DLD1 (cell line): ENCODE data around the gene CDK4.

ENCODE experiments used
- in situ Hi-C: cut with HindIII; loops from 2 replicates; pipeline ENCODE4 v1.10.0; 2017; ENCODE audit warnings: low sequenced_read_pairs

Gene CDK4

GRCh38 chr12:57772429-57773322 lies 20.6 kb upstream of the CDK4 start, which contains the start of gene EEF1AKMT3:
TSS of gene EEF1AKMT3 (plus strand) at chr12:57772614. CDS start at chr12:57772725, 111 bp downstream.
- in situ Hi-C loops: no loop called here

DNA sequence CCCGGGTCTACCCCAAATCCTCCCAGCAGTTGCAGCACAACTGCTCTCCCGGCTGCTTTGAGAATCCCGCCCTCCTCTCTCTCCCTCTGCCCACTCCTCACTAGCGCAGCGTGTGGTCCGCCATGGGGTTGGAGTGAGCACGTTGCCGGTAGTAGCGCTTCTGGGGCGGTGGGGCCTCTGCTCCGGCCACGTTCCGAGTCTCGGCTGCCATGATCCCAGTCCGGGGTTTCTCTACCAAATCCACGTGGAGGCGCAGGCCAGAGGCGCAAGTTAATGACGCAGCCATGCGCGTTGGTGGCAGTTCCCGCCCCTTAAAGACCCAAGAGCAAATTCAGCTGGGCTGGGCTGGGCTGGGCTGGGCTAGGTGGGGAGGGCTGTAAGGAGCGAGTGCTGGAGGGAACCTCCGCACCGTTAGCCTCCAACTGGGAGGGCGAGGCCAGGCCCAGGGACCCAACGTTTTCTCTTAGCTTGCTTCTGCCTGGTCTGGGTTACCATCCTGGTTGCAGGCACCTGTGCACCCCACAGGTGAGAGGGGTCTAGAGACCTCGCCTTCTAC lies 19.8 kb upstream of the CDK4 start, which contains the start of gene METTL1:
METTL1 (minus strand) TSS at position 233 of the 556 bp plus-strand sequence; CDS start at position 211, 22 bp downstream.
- in situ Hi-C loops: no loop called here

DNA sequence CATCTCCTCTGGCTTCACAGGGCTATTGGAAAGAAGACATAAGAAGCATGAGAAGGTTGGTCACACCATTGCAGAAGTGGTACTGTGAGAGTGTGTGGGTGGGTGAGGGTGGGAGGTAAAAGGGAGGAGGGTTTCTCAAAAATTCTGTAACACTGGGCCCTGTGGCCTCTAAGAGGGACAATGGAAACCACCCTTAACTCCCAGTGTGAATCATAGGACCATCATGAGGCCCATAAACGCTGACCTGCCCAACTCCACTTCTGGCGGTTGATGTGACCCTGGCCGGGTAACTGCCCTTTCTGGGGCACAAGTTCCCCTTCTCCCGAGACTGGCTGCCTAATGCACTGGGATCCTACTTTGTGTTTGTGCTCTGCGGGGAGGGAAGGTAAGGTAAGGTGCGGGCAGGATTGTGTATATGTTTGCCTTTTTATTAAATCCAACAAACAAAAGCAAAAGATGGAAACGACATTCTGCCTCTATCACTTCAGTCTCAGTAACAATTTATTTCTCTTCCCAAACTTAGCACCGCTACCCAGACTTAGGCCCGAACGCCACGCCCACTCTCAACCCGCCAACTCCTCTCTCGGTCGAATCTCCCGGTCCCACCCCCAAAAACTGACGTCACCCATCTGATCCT lies 19.2 kb upstream of the CDK4 start:
- in situ Hi-C loops: no loop called here

DNA sequence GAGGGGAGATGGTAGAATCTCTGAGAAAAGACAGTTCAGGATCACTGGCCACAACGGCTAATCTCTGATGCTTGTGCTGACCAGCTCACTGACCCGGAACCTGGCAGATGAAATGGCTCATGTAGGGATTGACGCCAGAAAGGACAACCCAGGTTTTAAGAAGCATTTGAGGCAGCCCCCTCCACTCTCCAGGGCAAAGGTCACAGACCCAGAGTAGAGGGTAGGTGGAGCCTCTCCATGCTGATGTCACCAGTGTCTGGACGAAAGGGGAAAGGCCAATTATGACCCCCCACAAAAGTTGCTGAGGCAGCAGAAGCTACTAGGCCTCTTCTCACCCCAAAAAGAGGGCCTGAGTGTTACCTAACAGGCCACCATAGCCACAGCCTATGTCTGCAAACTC lies 18.6 kb upstream of the CDK4 start:
- in situ Hi-C loops: no loop called here

DNA sequence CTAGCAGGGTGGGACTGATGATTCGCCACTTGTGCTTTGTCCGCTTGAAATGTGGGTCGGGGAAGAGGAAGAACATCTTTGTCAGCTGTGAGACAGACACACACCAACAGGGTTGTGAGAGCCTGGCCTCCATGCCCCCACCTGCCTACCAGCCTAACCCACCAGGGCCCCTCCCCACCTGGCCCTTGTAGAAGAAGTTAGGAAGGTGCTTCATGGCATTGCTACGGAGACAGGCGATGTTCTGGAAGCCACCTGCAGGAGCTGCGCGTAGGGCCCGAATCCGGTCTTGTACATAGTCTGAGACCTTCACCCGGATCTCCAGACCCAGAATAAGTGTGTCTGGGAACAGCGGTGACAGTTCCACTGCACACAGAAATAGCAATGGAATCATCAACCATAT lies 17.5 kb upstream of the CDK4 start:
- in situ Hi-C loops: no loop called here

DNA sequence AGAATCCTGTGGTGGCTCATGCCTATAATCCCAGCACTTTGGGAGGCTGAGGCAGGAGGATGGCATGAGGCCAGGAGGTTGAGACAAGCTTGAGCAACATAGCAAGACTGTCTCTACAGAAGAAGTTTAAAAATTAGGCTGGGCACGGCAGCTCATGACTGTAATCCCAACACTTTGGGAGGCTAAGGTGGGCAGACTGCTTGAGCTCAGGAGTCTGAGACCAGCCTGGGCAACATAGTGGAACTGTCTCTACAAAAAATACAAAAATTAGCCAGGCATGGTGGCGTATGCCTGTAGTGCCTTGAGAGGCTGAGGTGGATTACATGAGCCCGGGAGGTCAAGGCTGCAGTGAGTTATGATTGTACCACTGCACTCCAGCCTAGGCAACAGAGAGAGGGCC lies 15.8 kb upstream of the CDK4 start:
- in situ Hi-C loops: no loop called here

DNA sequence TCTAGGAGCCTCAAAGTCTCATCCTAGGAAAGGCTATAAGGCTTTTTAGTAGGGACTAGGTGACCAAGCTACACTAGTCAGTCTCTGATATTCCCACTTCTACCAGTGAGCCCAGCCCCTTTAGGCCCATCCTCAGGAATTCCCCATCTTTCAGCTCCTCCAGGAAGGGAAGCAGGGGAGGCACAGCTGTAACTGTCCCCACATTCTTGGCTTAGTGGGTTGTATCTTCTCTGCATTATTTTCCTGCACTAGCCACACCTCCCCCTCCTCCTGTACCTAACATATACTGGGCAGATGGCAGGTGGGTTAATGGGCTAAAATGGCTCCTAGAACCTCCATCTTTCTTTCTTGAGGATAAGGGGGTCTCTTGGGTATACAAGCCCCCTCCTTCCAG lies 15.2 kb upstream of the CDK4 start:
- in situ Hi-C loops: no loop called here

GRCh38 chr12:57766464-57767304 lies 14.6 kb upstream of the CDK4 start, which contains the start of gene CYP27B1:
TSS of gene CYP27B1 (minus strand) at chr12:57767078. CDS start at chr12:57767041, 37 bp downstream.
- in situ Hi-C loops: no loop called here

DNA sequence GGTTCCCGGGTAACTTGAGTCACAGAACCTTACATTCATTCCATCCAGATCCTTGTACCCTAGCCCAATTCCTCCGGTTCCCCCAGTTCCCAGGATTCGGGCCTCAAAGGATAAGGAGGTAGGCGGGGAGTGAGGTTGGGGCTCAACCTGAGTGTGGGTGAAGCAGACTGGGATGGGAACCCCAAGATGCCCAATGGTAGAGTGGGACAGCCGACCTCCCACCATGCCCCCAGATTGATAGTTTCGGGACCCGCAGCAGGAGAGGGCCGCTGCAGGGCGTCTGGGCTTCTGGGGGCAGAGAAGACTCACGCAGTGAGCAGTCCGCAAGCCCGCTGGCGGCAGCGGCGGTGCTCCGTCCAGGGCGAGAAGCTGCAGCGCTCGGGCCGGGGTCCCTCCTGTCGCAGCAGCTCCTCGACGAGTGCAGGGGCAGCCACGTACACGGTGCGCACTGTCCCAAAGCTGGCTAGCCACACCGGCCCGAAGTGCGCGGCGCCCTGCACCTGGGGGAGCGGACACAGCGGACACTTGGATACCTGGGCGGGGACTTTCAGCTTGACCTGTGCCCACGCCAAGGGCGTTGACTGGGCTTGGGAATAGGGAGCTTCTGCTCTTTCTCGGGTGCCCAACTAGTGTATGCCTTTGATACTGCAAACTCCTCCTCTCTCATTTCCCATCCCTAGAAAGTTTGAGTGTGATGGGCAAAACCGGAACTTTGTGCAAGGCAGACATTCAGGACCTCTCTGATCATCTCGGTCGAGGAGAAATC lies 13.8 kb upstream of the CDK4 start:
- in situ Hi-C loops: no loop called here

- in situ Hi-C loops: no loop called here
Observed at GRCh38 chr12:57765003-57765697, 13.0 kb upstream of the CDK4 start.

- in situ Hi-C loops: no loop called here
Observed at GRCh38 chr12:57764662-57765002, 12.5 kb upstream of the CDK4 start.

DNA sequence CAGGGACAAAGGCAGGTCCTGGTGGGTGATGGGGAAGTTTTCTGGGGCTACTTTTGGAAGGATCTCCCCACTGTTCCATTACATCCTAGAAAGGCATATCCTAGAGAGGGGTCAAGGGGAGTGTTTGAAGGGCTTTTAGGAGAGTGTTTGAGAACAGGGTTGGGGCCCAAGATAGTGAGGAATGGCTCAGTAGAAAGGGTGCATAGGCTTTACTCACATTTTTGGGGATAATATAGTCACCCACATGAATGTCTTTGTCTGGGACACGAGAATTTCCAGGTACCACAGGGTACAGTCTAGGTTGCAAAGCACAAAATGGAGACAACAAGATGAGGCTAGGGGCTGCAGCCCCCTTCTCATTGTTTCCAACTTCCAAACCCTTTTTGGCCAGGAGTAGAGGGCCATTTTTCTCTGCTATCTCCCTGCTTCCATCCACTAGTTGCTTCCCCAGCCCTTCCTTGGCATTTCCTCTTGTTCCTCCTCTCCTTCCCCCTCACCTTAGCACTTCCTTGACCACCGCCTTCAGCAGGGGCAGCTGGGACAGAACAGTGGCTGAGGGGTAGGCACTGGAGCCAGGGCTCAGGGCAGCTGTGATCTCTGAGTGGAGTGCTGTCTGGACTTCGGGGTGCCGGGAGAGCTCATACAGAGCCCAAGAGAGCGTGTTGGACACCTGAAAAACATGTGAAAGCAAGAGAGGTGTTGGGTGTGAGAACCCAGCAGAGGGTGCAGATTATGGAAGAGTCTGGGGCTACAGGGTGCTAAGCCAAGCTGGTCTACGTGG lies 12.0 kb upstream of the CDK4 start:
- in situ Hi-C loops: no loop called here

DNA sequence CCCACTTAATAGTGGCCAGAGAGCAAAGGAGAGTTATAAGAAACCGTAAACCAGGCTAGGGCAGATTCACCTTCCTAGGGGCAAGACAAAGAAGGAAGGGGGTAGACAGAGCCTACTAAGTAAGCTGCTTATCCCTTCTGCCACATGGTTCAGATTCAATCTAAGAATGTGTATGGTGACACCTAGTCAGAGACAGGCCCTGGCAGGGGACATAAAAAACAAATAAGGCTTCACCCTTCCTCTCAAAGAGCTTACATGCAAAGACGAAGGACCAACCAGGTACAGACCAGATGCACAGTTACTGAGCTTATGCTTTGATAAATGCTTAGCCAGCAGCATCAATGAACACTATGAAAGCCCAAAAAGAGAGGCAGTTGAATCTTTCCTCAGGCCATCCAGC lies 10.4 kb upstream of the CDK4 start:
- in situ Hi-C loops: no loop called here

DNA sequence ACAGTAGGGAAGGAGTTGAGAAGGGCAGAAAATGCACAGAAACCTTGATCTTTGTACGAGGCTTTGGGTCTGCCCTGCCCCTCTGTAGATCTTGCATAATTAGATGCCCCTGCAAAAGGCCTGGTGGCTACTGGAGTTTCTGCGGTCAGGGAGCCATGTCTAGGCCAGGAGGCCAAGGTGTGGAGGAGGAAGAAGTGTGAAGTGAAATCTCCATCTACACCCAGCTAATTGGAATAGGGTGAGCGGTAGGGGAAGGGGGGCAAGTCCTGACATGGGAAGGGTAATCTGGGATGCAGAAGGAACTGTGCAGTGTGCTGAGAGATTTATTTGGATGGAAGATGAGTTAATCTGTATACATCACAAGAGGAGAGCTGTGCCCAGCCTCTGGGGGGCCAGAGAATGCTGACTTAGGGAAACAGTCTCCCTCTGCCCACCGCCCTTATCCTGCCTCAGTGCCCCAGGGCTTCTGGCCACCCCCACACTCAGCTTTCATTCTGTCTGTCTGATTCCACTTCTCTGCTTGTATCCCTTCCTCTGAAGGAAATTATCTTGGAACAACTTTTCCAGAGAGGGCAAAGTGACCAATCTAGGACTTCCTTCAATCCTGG lies 9.4 kb upstream of the CDK4 start:
- in situ Hi-C loops: no loop called here

GRCh38 chr12:57760347-57760982 lies 8.4 kb upstream of the CDK4 start:
- in situ Hi-C loops: no loop called here

DNA sequence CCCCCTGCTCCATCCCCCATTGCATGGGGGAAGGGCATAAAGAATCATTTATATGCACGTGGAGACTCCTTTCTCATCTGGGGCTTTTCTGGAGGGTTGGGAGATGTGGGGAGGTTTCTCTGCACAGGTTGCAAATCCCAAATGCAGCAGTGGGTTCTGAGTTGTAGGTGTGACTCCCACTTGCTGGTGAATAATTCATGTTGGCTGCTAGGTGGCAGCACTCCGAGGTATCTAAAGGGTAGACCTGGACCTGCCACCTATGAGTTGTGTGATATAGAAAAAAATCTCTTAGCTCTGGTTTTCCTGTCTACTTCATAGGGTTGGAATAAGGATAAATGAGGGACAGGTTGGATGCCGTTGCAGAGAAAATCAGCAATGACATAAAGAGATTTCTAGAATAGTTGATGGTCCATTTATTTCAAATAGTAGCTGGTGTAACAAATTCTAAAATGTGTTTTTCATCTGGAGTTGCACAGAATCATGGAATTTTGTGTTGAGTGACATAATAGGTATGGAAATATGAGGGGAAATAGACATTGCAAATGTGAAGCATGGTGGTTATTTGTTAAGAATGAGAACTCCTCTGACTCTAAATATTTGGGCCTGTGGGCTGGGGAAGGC lies 7.4 kb upstream of the CDK4 start:
- in situ Hi-C loops: no loop called here

DNA sequence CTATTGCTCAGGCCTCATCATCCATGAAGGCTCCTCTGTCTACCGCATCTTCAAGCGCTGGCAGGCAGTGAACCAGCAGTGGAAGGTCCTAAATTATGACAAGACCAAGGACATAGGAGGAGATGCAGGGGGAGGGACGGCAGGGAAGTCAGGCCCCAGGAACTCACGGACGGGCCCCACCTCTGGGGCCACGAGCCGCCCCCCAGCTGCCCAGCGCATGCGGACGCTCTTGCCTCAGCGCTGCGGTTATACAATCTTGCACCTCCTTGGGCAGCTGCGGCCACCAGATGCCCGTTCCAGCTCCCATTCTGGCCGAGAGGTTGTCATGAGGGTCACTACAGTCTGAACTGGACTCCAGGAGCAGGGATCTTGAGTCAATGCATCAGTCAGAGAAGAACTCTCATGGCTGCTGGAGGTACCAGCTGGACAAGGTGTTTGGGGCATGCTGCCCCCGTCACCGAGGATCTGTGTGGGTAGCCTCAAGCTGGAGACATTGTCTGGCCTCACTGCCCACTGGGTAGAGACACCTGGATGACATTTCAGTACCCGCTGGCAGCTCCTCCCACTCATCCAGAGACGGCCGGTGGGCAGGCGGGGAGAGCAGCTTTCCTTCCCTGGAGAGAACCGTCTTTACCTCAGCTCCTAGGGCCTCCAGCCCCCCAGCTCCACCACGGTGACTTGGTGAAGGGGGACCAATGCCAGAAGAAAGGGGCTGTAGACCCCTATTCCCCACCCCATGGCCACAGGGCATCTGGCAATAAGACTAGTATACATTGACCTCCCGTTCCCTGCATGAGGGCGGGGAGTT lies 6.6 kb upstream of the CDK4 start:
- in situ Hi-C loops: no loop called here
